ENCODE data around the gene MAPK12. TPM values are rescaled to one million over a fixed set of nuclear protein-coding genes. Genes with fewer than 3 reads are reported as not detected.

The MAPK12 gene
- total and polyA plus RNA-seq, 2 of the 4 experiments (the other 2 are of a cell fraction), result 41.0 to 56.3 TPM

DNA sequence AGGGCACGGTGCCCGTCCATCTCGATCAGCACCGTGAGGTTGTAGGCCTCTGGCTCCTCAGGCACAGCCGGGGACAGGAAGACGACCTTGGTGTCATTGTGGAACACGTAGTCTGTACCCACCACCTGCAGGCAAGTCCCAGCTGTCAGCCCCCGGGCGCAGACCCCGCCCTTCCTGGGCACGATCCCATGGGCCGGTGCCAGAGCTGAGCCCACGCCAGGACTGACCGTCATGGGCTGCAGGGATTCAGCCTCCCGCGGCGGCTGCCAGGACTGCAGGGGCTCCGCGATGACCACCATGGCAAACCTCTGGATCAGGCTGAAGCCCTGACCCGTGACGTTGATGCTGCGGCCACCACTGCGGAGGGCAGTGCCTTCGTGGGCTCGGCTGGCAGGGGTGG lies 20.5 kb upstream of the MAPK12 start:
- intact Hi-C loops (cut with micrococcal nuclease) (no loop called here), dilution Hi-C loops (cut with HindIII; ENCODE audit: low sequenced_read_pairs, unreplicated experiment) (no loop called here), in situ Hi-C loops (cut with MboI; ENCODE audit: low sequenced_read_pairs) (no loop called here)
- no peaks in the 10 kb centered on the region for H3K9me1 ChIP-seq (ENCODE audit: insufficient read depth, low read length)
- peak overlapping the region; percentile 99 for H2BK5ac ChIP-seq (ENCODE audit: low read depth, low read length, poor library complexity, severe bottlenecking)
- H3K4ac ChIP-seq (ENCODE audit: low read depth, low read length), result peak overlapping the region; percentile 94
- peaks cover 13 to 39% of the 10 kb centered on the region in 2 experiments; a peak in 3 of 4 replicates for H3K79me1 ChIP-seq (ENCODE audit: low read depth in 1 of 2, low read length in 2 of 2)
- peak overlapping the region; percentile 7 to 67; a peak in 2 of 4 replicates for H4K8ac ChIP-seq (ENCODE audit: low read depth in 2 of 2, low read length in 2 of 2)
- ChIA-PET POLR2A (ENCODE audit: unreplicated experiment) (no interaction called here), CTCF (no interaction called here)
- peak overlapping the region; percentile 74 for H3K27ac ChIP-seq (ENCODE audit: insufficient read depth, low read length)
- no peak for TF ChIP-seq RFX5 (IDR thresholded peaks at IDR 0.05; ENCODE audit: low read depth, low read length)
- TF ChIP-seq, protein P1, sequence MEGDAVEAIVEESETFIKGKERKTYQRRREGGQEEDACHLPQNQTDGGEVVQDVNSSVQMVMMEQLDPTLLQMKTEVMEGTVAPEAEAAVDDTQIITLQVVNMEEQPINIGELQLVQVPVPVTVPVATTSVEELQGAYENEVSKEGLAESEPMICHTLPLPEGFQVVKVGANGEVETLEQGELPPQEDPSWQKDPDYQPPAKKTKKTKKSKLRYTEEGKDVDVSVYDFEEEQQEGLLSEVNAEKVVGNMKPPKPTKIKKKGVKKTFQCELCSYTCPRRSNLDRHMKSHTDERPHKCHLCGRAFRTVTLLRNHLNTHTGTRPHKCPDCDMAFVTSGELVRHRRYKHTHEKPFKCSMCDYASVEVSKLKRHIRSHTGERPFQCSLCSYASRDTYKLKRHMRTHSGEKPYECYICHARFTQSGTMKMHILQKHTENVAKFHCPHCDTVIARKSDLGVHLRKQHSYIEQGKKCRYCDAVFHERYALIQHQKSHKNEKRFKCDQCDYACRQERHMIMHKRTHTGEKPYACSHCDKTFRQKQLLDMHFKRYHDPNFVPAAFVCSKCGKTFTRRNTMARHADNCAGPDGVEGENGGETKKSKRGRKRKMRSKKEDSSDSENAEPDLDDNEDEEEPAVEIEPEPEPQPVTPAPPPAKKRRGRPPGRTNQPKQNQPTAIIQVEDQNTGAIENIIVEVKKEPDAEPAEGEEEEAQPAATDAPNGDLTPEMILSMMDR (conservative IDR thresholded peaks at IDR 0.05; ENCODE audit: low read depth, low read length), result no peak
- no peak for TF ChIP-seq RAD21 (IDR thresholded peaks at IDR 0.05; ENCODE audit: low read length)
- no peak for TF ChIP-seq CHD1 (IDR thresholded peaks at IDR 0.05; ENCODE audit: low read depth, low read length)
- no peak for TF ChIP-seq FOS (IDR thresholded peaks at IDR 0.05; ENCODE audit: low read depth, low read length)
- TF ChIP-seq MAFK (IDR thresholded peaks at IDR 0.05; ENCODE audit: low read depth, low read length), result no peak
- no peak for TF ChIP-seq MAZ (IDR thresholded peaks at IDR 0.05; ENCODE audit: borderline replicate concordance, low read depth, low read length)
- TF ChIP-seq, protein P2, sequence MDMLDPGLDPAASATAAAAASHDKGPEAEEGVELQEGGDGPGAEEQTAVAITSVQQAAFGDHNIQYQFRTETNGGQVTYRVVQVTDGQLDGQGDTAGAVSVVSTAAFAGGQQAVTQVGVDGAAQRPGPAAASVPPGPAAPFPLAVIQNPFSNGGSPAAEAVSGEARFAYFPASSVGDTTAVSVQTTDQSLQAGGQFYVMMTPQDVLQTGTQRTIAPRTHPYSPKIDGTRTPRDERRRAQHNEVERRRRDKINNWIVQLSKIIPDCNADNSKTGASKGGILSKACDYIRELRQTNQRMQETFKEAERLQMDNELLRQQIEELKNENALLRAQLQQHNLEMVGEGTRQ (IDR thresholded peaks at IDR 0.05; ENCODE audit: low read depth, low read length), result no peak
- no peak for TF ChIP-seq RCOR1 (IDR thresholded peaks at IDR 0.05; ENCODE audit: insufficient replicate concordance, low read length)
- no peak for TF ChIP-seq SMC3 (IDR thresholded peaks at IDR 0.05; ENCODE audit: low read depth, low read length)
- no peak for TF ChIP-seq NFE2L2 (IDR thresholded peaks at IDR 0.05; ENCODE audit: low read depth, low read length)
- TF ChIP-seq, protein P3, sequence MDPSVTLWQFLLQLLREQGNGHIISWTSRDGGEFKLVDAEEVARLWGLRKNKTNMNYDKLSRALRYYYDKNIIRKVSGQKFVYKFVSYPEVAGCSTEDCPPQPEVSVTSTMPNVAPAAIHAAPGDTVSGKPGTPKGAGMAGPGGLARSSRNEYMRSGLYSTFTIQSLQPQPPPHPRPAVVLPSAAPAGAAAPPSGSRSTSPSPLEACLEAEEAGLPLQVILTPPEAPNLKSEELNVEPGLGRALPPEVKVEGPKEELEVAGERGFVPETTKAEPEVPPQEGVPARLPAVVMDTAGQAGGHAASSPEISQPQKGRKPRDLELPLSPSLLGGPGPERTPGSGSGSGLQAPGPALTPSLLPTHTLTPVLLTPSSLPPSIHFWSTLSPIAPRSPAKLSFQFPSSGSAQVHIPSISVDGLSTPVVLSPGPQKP (IDR thresholded peaks at IDR 0.05; ENCODE audit: borderline replicate concordance, low read depth, low read length), result no peak
- no peak for TF ChIP-seq POLR2A (IDR thresholded peaks at IDR 0.05; ENCODE audit: low read depth, low read length)
- no peak for TF ChIP-seq CEBPB (IDR thresholded peaks at IDR 0.05; ENCODE audit: low read depth, low read length)
- TF ChIP-seq BHLHE40 (IDR thresholded peaks at IDR 0.05; ENCODE audit: low read depth, low read length), result no peak
- peak overlapping the region; percentile 33; the same call in 2 of the 3 replicates for H2BK15ac ChIP-seq (ENCODE audit: low read depth, low read length)
- peak overlapping the region; percentile 79; the same call in 1 of the 2 replicates for H3K14ac ChIP-seq (replicated peaks; ENCODE audit: low read depth, low read length)
- no peak overlapping the region for H3K23ac ChIP-seq (ENCODE audit: low read depth, low read length)
- no TSS peak for BruUV-seq (replicated peaks)
- peaks cover 41% of the 10 kb centered on the region for H4K20me1 ChIP-seq (ENCODE audit: insufficient read depth, low read length)
- DNase-seq, result no peak
- no peaks in the 10 kb centered on the region for H3K9me3 ChIP-seq (ENCODE audit: control insufficient read depth, insufficient read depth, low read length)
- peak overlapping the region; percentile 90 for H2AK5ac ChIP-seq (ENCODE audit: low read depth, low read length)
- no peak overlapping the region for H3K4me3 ChIP-seq (ENCODE audit: insufficient read depth, low read depth, low read length)
- H3K56ac ChIP-seq (ENCODE audit: extremely low read depth, insufficient read depth, low read length), result no peak overlapping the region
- H3K18ac ChIP-seq (ENCODE audit: low read depth, low read length), result no peak overlapping the region
- no peaks in the 10 kb centered on the region for H3K27me3 ChIP-seq (ENCODE audit: control insufficient read depth, insufficient read depth, low read length)
- H2BK20ac ChIP-seq (ENCODE audit: low read depth, low read length), result peak overlapping the region; percentile 35; the same call in 1 of the 2 replicates
- no peak overlapping the region for H3K9ac ChIP-seq (ENCODE audit: low read depth, low read length)
- H3K36me3 ChIP-seq (ENCODE audit: control insufficient read depth, insufficient read depth, low read length), result peaks cover 89% of the 10 kb centered on the region
- no peak for ATAC-seq (ENCODE audit: low read depth)
- no peak overlapping the region for H3K4me2 ChIP-seq (ENCODE audit: low read depth, low read length)
- H3K4me1 ChIP-seq (ENCODE audit: control insufficient read depth, insufficient read depth, low read length), result peaks cover 8% of the 10 kb centered on the region
- WGBS, 2 experiments (ENCODE audit: extremely low coverage in 2 of 2, insufficient read length in 1 of 2), result 87% methylated on average over 18 of the region's 25 CpGs; no CpG with 5 or more reads in 1 of the 2 experiments
- H2AK9ac ChIP-seq (replicated peaks; ENCODE audit: low read depth, low read length, poor library complexity), result peak overlapping the region; percentile 94
- peak overlapping the region; percentile 74 for H2BK120ac ChIP-seq (ENCODE audit: low read depth, low read length)
- no peak overlapping the region for H4K5ac ChIP-seq (ENCODE audit: low read depth, low read length)
- H4K91ac ChIP-seq (ENCODE audit: insufficient read depth, low read depth, low read length), result peak overlapping the region; percentile 79; the same call in 1 of the 2 replicates
- peak overlapping the region; percentile 68 for H2AFZ ChIP-seq (replicated peaks; ENCODE audit: low read length, poor library complexity)
